A673 (cell line): Measurements from ENCODE around the gene TMEM144. TPM values are rescaled to one million over a fixed set of nuclear protein-coding genes. Genes with fewer than 3 reads are reported as not detected.

ENCODE experiments used
- BruUV-seq: library from RNA; stranded (reverse); fragments of 400-500 nt; replicated peaks from 2 replicates; lab custom pipeline; 2021; lab: Mats Ljungman, UMichigan
- CTCF ChIA-PET: fragments of 300-600 bp; sonication (Branson Sonifier 250); formaldehyde crosslinking; loops from one replicate; lab custom pipeline; 2022; ENCODE audit warnings: antibody characterized with exemption; lab: Charles Lee
- POLR2A ChIA-PET: fragments of 300-600 bp; sonication (Branson Sonifier 250); formaldehyde crosslinking; loops from one replicate; lab custom pipeline; 2022; ENCODE audit warnings: antibody characterized with exemption; ENCODE audit not compliant: low non-redundant PET; lab: Charles Lee
- DNase-seq: peaks from one replicate; pipeline ENCODE4 v3.0.0-alpha.2; 2015; ENCODE audit warnings: low spot score
- H3K27ac ChIP-seq: fragments of 200-600 bp; sonication (generic); 2 replicates; pipeline ENCODE4 v1.5.1; 2016; ENCODE audit warnings: mixed run types, low read depth, mild to moderate bottlenecking, mixed read lengths, antibody characterized with exemption, low read length; ENCODE audit not compliant: poor library complexity, severe bottlenecking
- H3K27me3 ChIP-seq: fragments of 200-600 bp; sonication (generic); replicated peaks from 2 replicates; pipeline ENCODE4 v1.6.1; 2017; ENCODE audit warnings: mixed run types, low read depth, mild to moderate bottlenecking, mixed read lengths, antibody characterized with exemption, low read length; ENCODE audit not compliant: insufficient read depth, poor library complexity
- H3K36me3 ChIP-seq: fragments of 200-600 bp; sonication (generic); 2 replicates; pipeline ENCODE4 v1.6.1; 2016; ENCODE audit warnings: mixed run types, mild to moderate bottlenecking, mixed read lengths, antibody characterized with exemption, low read length; ENCODE audit not compliant: insufficient read depth, poor library complexity, severe bottlenecking
- H3K4me1 ChIP-seq: fragments of 200-600 bp; sonication (generic); 2 replicates; pipeline ENCODE4 v1.6.1; 2017; ENCODE audit warnings: mixed run types, mild to moderate bottlenecking, mixed read lengths, antibody characterized with exemption, low read length; ENCODE audit not compliant: insufficient read depth, poor library complexity, severe bottlenecking
- H3K4me3 ChIP-seq: fragments of 200-600 bp; sonication (generic); 2 replicates; pipeline ENCODE4 v1.5.1; 2016; ENCODE audit warnings: low read depth, mixed run types, mild to moderate bottlenecking, mixed read lengths, low read length; ENCODE audit not compliant: poor library complexity, severe bottlenecking
- H3K9me3 ChIP-seq: fragments of 200-600 bp; sonication (generic); 2 replicates; pipeline ENCODE4 v1.6.1; 2016; ENCODE audit warnings: mixed run types, low read depth, mild to moderate bottlenecking, mixed read lengths, antibody characterized with exemption, low read length; ENCODE audit not compliant: poor library complexity, severe bottlenecking
- CTCF ChIP-seq: fragments of 300-800, 200-600 bp; sonication (generic); conservative IDR thresholded peaks from 2 replicates; pipeline ENCODE4 v1.5.1; 2017; ENCODE audit warnings: low read depth, mild to moderate bottlenecking, antibody characterized with exemption, low read length, moderate library complexity, mixed read lengths
- EZH2 ChIP-seq: fragments of 200-600 bp; sonication (generic); IDR thresholded peaks from 2 replicates; pipeline ENCODE4 v1.6.1; 2017; ENCODE audit warnings: borderline replicate concordance, low read depth, mild to moderate bottlenecking, mixed read lengths, antibody characterized with exemption, low read length; ENCODE audit not compliant: poor library complexity, severe bottlenecking
- intact Hi-C: fragments of 100-400 bp; cut with micrococcal nuclease; formaldehyde crosslinking; loops from one replicate; pipeline ENCODE4 v1.10.0; 2022; ENCODE audit not compliant: unreplicated experiment
- total RNA-seq: library from RNA; stranded (reverse); gene quantifications from 2 replicates; pipeline ENCODE4 v1.2.3, GENCODE V29; 2021

Gene TMEM144
- total RNA-seq, 1 experiment from 2014 or later = 4.0 TPM

- no peak overlapping the region for H3K27ac ChIP-seq
- no peak for DNase-seq
- no peak overlapping the region for H3K4me3 ChIP-seq
- CTCF ChIA-PET = no interaction called here
- no peaks in the 10 kb centered on the region for H3K9me3 ChIP-seq
- H3K36me3 ChIP-seq = no peaks in the 10 kb centered on the region
- no peaks in the 10 kb centered on the region for H3K4me1 ChIP-seq
- POLR2A ChIA-PET = interaction anchor here (0.6 kb wide), 1 partner anchor 1155 kb away, joined by 4 read pairs; no protein-coding TSS in a partner anchor
- no peaks in the 10 kb centered on the region for H3K27me3 ChIP-seq
- no TSS peak for BruUV-seq
- TF ChIP-seq CTCF (no peak), EZH2 (no peak)
- intact Hi-C loops = no loop called here
These were observed 23.5 kb upstream of the TMEM144 start for GRCh38 chr4:158186815-158187214.

- no peaks in the 10 kb centered on the region for H3K36me3 ChIP-seq
- intact Hi-C loops = no loop called here
- CTCF ChIA-PET = interaction anchor here (1.2 kb wide), 1 partner anchor 1362 kb away, joined by 8 read pairs; no protein-coding TSS in a partner anchor
- H3K27ac ChIP-seq = no peak overlapping the region
- no TSS peak for BruUV-seq
- POLR2A ChIA-PET = no interaction called here
- DNase-seq = no peak
- H3K4me1 ChIP-seq = no peaks in the 10 kb centered on the region
- H3K4me3 ChIP-seq = no peak overlapping the region
- H3K27me3 ChIP-seq = no peaks in the 10 kb centered on the region
- no peaks in the 10 kb centered on the region for H3K9me3 ChIP-seq
- TF ChIP-seq CTCF (no peak), EZH2 (no peak)
These were observed 20.9 kb upstream of the TMEM144 start for GRCh38 chr4:158189422-158189821.

DNA sequence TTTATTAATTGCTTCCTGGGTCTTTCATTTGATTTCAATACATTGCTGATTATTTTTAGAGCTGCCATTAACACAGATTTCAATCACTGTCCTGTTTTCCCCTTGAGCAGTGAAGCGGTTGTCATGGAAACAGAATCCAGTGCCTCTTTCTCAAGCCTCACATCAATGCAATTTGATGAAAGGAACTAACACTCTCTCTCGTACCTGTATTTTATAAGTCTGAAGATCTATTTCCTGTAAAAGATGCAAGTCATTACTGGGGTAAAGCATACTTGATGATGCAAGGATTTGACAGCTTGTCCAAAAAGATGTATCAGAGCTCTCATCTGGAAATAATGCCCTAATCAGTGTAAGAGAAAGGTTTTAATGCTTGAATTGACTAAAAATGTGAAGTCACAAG, 19.6 kb upstream of the TMEM144 start:
- no peak for TF ChIP-seq EZH2
- TF ChIP-seq CTCF = no peak
- Histone ChIP-seq H3K27me3 (no peaks in the 10 kb centered on the region), H3K4me3 (no peak overlapping the region), H3K27ac (no peak overlapping the region), H3K36me3 (no peaks in the 10 kb centered on the region), H3K4me1 (no peaks in the 10 kb centered on the region), H3K9me3 (no peaks in the 10 kb centered on the region)
- DNase-seq = no peak
- CTCF ChIA-PET = no interaction called here
- no TSS peak for BruUV-seq
- POLR2A ChIA-PET = no interaction called here
- intact Hi-C loops = no loop called here
